Measurements from ENCODE around the gene MMP25. TPM values are rescaled to one million over a fixed set of nuclear protein-coding genes. Genes with fewer than 3 reads are reported as not detected.

The MMP25 gene
- total and polyA plus RNA-seq, 9 of the 15 experiments (the other 6 are each of a cell fraction or from before 2014, with no cell fraction given), result 0.03 to 0.04 TPM; not detected in 7

GRCh38 chr16:3004781-3005284, 41.5 kb upstream of the MMP25 start (continued):
- TF ChIP-seq E2F6 (IDR thresholded peaks at IDR 0.05; ENCODE audit: borderline replicate concordance in 1 of 2, extremely low read depth in 1 of 2, insufficient read depth in 1 of 2, insufficient read length in 1 of 2, low read depth in 1 of 2, low read length in 1 of 2, poor library complexity in 1 of 2, severe bottlenecking in 1 of 2) (peak; percentile 21 to 54), JUNB (CRISPR knock-in tag; conservative IDR thresholded peaks at IDR 0.05) (no peak), SMARCC2 (IDR thresholded peaks at IDR 0.05; ENCODE audit: low read depth) (no peak), CTBP1 (IDR thresholded peaks at IDR 0.05; ENCODE audit: borderline replicate concordance) (peak; percentile 75), ETS2 (tag; IDR thresholded peaks at IDR 0.05; ENCODE audit: borderline replicate concordance, poor library complexity, severe bottlenecking) (no peak), HES1 (IDR thresholded peaks at IDR 0.05; ENCODE audit: low read depth) (no peak), MLLT1 (IDR thresholded peaks at IDR 0.05) (0 out of 4 replicates have a peak, but pooled peaks of 1 of the 2 experiments have one; percentile 51), HNRNPK (IDR thresholded peaks at IDR 0.05; ENCODE audit: low read depth, low read length, poor library complexity, severe bottlenecking) (no peak), ZNF586 (CRISPR knock-in tag; conservative IDR thresholded peaks at IDR 0.05) (no peak), ARID4B (CRISPR knock-in tag; IDR thresholded peaks at IDR 0.05) (0 out of 2 replicates have a peak, but pooled peaks have one; percentile 13), ARID2 (IDR thresholded peaks at IDR 0.05) (no peak), ZNF140 (CRISPR knock-in tag; IDR thresholded peaks at IDR 0.05) (no peak), NFYB (IDR thresholded peaks at IDR 0.05; ENCODE audit: extremely low read depth, insufficient read length) (no peak), ZNF780A (CRISPR knock-in tag; IDR thresholded peaks at IDR 0.05) (no peak), NCOA4 (IDR thresholded peaks at IDR 0.05; ENCODE audit: partially characterized antibody) (no peak), ZBTB7A (IDR thresholded peaks at IDR 0.05; ENCODE audit: borderline replicate concordance, control insufficient read depth, low read depth, low read length) (peak; percentile 75; the same call in 1 of the 2 replicates), HDAC3 (IDR thresholded peaks at IDR 0.05; ENCODE audit: borderline replicate concordance, partially characterized antibody) (no peak), MAFG (tag; conservative IDR thresholded peaks at IDR 0.05) (no peak), KLF16 (IDR thresholded peaks at IDR 0.05) (no peak), EWSR1 (IDR thresholded peaks at IDR 0.05; ENCODE audit: borderline replicate concordance, low read depth, partially characterized antibody) (no peak)

Measured in K562 (cell line).